ENCODE data around the gene RSU1.

DNA sequence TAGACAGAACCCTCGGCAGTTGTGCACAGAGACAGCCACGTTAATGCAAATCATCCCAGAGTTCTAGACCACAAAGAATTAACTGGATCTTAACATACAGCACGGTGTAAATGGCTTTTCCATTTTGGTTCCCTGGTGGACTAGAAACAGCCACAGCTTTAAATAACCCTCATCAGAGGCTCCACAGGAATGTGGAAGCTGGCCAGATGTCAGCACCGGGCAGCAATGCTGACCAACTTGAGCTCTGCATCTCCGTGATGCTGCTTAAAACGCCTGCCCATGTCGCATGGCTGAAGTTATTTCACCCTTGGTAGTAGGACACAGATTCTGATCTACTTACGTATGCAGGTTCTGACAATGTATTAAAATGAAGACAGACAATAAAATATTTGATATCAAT lies 24.5 kb downstream of the RSU1 start:
- TF ChIP-seq EZH2phosphoT487 (IDR thresholded peaks at IDR 0.05; ENCODE audit: low read depth): no peak
- TF ChIP-seq, protein P1, sequence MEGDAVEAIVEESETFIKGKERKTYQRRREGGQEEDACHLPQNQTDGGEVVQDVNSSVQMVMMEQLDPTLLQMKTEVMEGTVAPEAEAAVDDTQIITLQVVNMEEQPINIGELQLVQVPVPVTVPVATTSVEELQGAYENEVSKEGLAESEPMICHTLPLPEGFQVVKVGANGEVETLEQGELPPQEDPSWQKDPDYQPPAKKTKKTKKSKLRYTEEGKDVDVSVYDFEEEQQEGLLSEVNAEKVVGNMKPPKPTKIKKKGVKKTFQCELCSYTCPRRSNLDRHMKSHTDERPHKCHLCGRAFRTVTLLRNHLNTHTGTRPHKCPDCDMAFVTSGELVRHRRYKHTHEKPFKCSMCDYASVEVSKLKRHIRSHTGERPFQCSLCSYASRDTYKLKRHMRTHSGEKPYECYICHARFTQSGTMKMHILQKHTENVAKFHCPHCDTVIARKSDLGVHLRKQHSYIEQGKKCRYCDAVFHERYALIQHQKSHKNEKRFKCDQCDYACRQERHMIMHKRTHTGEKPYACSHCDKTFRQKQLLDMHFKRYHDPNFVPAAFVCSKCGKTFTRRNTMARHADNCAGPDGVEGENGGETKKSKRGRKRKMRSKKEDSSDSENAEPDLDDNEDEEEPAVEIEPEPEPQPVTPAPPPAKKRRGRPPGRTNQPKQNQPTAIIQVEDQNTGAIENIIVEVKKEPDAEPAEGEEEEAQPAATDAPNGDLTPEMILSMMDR (IDR thresholded peaks at IDR 0.05; ENCODE audit: low read depth, low read length): no peak
